ENCODE measurements around the gene RAG1.
"Not testable (repeated sequence)": the region's sequence is repeated elsewhere in the genome, so short reads cannot be mapped to it uniquely, and the experiment has no call there.

DNA sequence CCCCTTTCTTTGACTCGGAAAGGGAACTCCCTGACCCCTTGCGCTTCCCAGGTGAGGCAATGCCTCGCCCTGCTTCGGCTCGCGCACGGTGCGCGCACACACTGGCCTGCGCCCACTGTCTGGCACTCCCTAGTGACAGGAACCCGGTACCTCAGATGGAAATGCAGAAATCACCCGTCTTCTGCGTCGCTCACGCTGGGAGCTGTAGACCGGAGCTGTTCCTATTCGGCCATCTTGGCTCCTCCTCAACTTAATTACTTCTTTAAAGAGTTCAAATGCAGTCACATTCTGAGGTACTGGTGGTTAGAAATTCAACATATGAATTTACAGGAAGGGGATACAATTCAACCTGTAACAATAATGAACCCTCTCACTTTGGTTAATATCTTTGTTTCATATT lies 10.4 kb upstream of the RAG1 start:
- TF ChIP-seq POLR2AphosphoS5, POLR2A (IDR thresholded peaks at IDR 0.05; ENCODE audit: low read depth, low read length): not testable (repeated sequence)
